Embryonic facial prominence (tissue), 1 donor: ENCODE measurements around the gene GLDC.
"Not testable (repeated sequence)": the region's sequence is repeated elsewhere in the genome, so short reads cannot be mapped to it uniquely, and the experiment has no call there.

ENCODE experiments used
- DNase-seq: peaks from one replicate; pipeline ENCODE4 v3.0.0-alpha.2; 2016; ENCODE audit errors: extremely low spot score

The GLDC gene

GRCh38 chr9:6645355-6646292 lies at the start of gene GLDC:
Gene GLDC (minus strand): TSS chr9:6645729. CDS start chr9:6645499, 230 bp downstream.
- DNase-seq, result no peak

- DNase-seq, result no peak
Observed at GRCh38 chr9:6692881-6693361, 47.4 kb upstream of the GLDC start.

- no peak for DNase-seq
Observed at GRCh38 chr9:6692433-6692832, 46.9 kb upstream of the GLDC start.

GRCh38 chr9:6690675-6691070 lies 45.1 kb upstream of the GLDC start:
- DNase-seq, result not testable (repeated sequence)

GRCh38 chr9:6689893-6690674 lies 44.6 kb upstream of the GLDC start:
- no peak for DNase-seq

- no peak for DNase-seq
Observed at GRCh38 chr9:6687180-6687579, 41.7 kb upstream of the GLDC start.

GRCh38 chr9:6686396-6686795 lies 40.9 kb upstream of the GLDC start:
- no peak for DNase-seq

GRCh38 chr9:6681957-6682501 lies 36.5 kb upstream of the GLDC start:
- no peak for DNase-seq

GRCh38 chr9:6681147-6681956 lies 35.8 kb upstream of the GLDC start:
- peak; percentile 93 for DNase-seq

- DNase-seq, result no peak
Observed at GRCh38 chr9:6680797-6681146, 35.2 kb upstream of the GLDC start.

GRCh38 chr9:6677803-6678202 lies 32.3 kb upstream of the GLDC start:
- no peak for DNase-seq

GRCh38 chr9:6676254-6676921 lies 30.9 kb upstream of the GLDC start:
- DNase-seq, result no peak

GRCh38 chr9:6675268-6675667 lies 29.7 kb upstream of the GLDC start:
- DNase-seq, result no peak

- DNase-seq, result no peak
Observed at GRCh38 chr9:6673326-6674025, 27.9 kb upstream of the GLDC start.

GRCh38 chr9:6672118-6672517 lies 26.6 kb upstream of the GLDC start:
- no peak for DNase-seq

- no peak for DNase-seq
Observed at GRCh38 chr9:6671416-6671815, 25.9 kb upstream of the GLDC start.

GRCh38 chr9:6669881-6670280 lies 24.4 kb upstream of the GLDC start:
- no peak for DNase-seq

GRCh38 chr9:6667633-6668280 lies 22.2 kb upstream of the GLDC start:
- DNase-seq, result no peak

GRCh38 chr9:6667080-6667479 lies 21.6 kb upstream of the GLDC start:
- no peak for DNase-seq

GRCh38 chr9:6665628-6666027 lies 20.1 kb upstream of the GLDC start:
- DNase-seq, result no peak
